ENCODE measurements around the gene PEX10. TPM values are rescaled to one million over a fixed set of nuclear protein-coding genes. Genes with fewer than 3 reads are reported as not detected.

Gene PEX10
- total RNA-seq, 1 donor: 28.9 TPM

DNA sequence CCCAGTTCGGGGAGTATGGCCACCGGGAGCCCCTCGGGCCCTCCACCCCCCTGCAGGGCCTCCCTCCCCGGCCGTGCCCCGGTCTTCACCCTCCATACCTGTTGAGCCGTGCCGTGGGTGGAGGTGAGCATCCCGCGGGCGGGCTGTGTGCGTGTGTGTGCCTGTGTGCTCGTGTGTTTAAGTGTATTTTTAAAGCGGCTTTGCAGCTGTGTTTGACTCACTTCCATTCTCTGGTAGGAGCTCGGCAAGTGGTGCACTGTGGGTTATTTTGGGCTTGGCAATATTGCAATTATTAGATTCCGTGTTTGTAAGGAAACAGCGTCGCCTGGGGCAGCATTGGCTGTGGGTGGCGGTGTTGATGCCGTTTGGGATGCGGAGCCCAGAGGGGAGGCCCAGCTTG is 43.4 kb upstream of the PEX10 start:
- no peak overlapping the region for H3K4me3 ChIP-seq (ENCODE audit: low read depth, low read length)
- DNase-seq (ENCODE audit: low read depth): no peak
- no peak for TF ChIP-seq CTCF (IDR thresholded peaks at IDR 0.05; ENCODE audit: insufficient read depth, low read depth, low read length)

DNA sequence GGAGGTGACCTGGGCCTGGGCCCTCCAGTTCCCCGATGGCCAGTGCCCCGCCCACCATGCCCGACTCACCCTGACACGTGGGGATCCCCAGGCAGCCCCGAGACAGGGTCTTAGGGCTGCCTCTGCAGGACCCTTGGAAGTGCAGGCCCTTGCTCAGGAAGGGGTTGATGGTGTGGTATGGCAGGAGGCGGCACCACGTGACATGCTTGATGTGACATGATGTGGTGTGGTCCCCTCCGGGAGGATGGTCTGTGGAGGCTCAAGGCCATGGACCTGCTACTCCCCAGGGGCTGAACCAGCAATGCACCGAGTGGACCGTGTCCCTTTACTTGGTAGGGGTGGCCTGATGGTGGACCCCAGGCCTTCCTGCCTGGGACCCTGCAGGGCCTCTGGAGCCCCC is 41.9 kb upstream of the PEX10 start:
- no peak for TF ChIP-seq CTCF (IDR thresholded peaks at IDR 0.05; ENCODE audit: insufficient read depth, low read depth, low read length)
- DNase-seq (ENCODE audit: low read depth): no peak

GRCh38 chr1:2452932-2453315 is 40.6 kb upstream of the PEX10 start:
- no peak overlapping the region for H3K4me3 ChIP-seq (ENCODE audit: low read depth, low read length)
- no peak for TF ChIP-seq CTCF (IDR thresholded peaks at IDR 0.05; ENCODE audit: insufficient read depth, low read depth, low read length)
- DNase-seq (ENCODE audit: low read depth): no peak

More for the DNA sequence above, 41.9 kb upstream of the PEX10 start:
- H3K4me3 ChIP-seq (ENCODE audit: low read depth, low read length): no peak overlapping the region

DNA sequence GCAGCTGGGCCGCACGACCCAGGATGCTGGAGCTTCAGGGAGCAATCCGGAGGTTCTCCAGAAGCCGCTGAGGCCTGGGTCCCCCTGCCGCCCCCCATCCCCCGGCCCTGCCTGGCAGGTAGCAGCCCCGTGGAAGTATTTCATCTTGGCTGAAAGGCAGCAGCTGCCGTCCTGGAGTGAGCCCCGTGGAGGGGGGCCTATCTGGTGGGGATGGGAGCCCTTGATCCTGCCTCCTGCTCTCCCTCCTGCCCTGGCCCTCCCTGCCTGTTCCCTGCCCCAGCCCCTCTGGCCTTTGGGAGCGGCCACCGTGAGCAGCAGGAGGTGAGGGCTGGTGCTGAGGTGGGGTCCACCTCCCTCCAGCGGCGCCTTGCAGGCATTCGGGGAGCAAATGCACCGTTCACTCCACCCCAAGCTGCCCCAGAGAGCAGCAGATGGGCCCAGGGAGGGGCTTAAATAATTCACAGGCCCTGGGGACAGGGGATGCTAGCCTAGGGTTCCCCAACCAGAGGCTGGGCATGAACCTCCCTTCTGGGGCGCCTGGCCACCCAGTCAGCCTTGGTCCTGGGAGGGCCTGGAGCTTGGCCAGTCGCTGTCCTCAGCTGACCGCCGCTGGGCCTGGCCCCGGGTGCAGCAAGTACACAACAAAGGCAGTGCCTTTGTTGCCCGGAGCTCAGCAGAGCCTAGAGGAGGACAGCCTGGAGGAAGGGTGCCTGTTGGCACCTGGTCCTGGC is 40.0 kb upstream of the PEX10 start:
- DNase-seq (ENCODE audit: low read depth): no peak
- no peak overlapping the region for H3K4me3 ChIP-seq (ENCODE audit: low read depth, low read length)

DNA sequence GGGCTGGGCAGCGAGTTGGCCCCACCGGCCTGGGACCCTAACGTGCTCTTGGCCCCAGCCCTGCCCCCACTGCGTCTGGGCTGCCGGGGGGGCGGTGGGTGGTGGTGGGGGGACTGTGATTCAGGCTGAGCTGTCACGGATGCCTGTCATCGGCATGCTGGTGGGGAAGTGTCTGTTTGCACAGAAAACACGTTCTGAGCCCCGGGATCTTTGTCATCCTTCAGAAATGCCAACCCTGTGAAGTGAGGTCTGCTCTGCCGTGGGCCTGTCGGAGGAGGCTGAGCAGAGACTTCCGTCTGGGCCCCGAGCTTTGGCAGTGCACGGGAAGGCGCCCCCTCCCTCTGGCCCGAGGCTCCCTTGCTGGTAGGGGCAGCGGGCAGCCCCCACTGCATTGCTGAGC is 39.4 kb upstream of the PEX10 start:
- DNase-seq (ENCODE audit: low read depth): peak; percentile 24
- TF ChIP-seq CTCF (IDR thresholded peaks at IDR 0.05; ENCODE audit: insufficient read depth, low read depth, low read length): no peak

More for the DNA sequence above, 40.0 kb upstream of the PEX10 start:
- TF ChIP-seq CTCF (IDR thresholded peaks at IDR 0.05; ENCODE audit: insufficient read depth, low read depth, low read length): no peak

GRCh38 chr1:2449636-2450454 is 37.5 kb upstream of the PEX10 start:
- TF ChIP-seq CTCF (IDR thresholded peaks at IDR 0.05; ENCODE audit: insufficient read depth, low read depth, low read length): no peak
- H3K4me3 ChIP-seq (ENCODE audit: low read depth, low read length): no peak overlapping the region
- no peak for DNase-seq (ENCODE audit: low read depth)

More for the DNA sequence above, 39.4 kb upstream of the PEX10 start:
- no peak overlapping the region for H3K4me3 ChIP-seq (ENCODE audit: low read depth, low read length)
